ENCODE data around the gene ONECUT2.

DNA sequence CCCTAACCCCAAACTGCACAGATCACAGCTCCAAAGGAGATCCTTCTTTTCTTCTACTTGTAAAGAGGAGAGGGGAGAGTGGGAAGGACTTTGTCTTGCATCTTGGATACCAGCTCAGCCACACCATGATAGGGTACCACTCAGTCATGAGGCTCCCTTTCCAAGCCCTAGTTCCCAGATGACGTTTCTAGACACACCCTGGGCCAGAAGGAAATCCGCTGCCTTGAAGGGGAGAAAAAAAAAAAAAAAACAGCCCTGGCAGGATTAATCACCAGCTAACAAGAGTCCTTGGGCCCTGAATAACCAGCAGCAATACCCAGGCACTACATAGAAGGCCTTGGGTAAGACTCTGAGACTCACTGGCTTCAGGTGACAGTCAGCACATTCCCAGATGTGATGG lies 45.9 kb upstream of the ONECUT2 start:
- TF ChIP-seq RBFOX2 (IDR thresholded peaks at IDR 0.05; ENCODE audit: low read depth, low read length) (no peak), ZNF347 (CRISPR knock-in tag; IDR thresholded peaks at IDR 0.05; ENCODE audit: low read depth) (no peak), ETV1 (tag; conservative IDR thresholded peaks at IDR 0.05; ENCODE audit: low read depth) (no peak), CHD4 (IDR thresholded peaks at IDR 0.05; ENCODE audit: insufficient read depth, insufficient replicate concordance, low read depth, low read length, poor library complexity, severe bottlenecking) (no peak), HOXB6 (CRISPR knock-in tag; IDR thresholded peaks at IDR 0.05; ENCODE audit: borderline replicate concordance) (no peak), EZH2 (IDR thresholded peaks at IDR 0.05; ENCODE audit: borderline replicate concordance, low read depth, low read length) (no peak), HCFC1 (IDR thresholded peaks at IDR 0.05; ENCODE audit: low read depth, low read length) (no peak), YY1 (IDR thresholded peaks at IDR 0.05; ENCODE audit: borderline replicate concordance in 1 of 3, control insufficient read depth in 1 of 3, extremely low read depth in 1 of 3, insufficient read depth in 3 of 3, insufficient read length in 1 of 3, insufficient replicate concordance in 2 of 3, low read depth in 1 of 3, low read length in 2 of 3) (no peak), POLR2A (conservative IDR thresholded peaks at IDR 0.05) (no peak), HNRNPK (IDR thresholded peaks at IDR 0.05; ENCODE audit: low read depth, low read length, poor library complexity, severe bottlenecking) (no peak), CBX8 (IDR thresholded peaks at IDR 0.05; ENCODE audit: borderline replicate concordance, extremely low read depth, low read depth, low read length, poor library complexity, severe bottlenecking) (no peak)
- TF ChIP-seq, protein P1, sequence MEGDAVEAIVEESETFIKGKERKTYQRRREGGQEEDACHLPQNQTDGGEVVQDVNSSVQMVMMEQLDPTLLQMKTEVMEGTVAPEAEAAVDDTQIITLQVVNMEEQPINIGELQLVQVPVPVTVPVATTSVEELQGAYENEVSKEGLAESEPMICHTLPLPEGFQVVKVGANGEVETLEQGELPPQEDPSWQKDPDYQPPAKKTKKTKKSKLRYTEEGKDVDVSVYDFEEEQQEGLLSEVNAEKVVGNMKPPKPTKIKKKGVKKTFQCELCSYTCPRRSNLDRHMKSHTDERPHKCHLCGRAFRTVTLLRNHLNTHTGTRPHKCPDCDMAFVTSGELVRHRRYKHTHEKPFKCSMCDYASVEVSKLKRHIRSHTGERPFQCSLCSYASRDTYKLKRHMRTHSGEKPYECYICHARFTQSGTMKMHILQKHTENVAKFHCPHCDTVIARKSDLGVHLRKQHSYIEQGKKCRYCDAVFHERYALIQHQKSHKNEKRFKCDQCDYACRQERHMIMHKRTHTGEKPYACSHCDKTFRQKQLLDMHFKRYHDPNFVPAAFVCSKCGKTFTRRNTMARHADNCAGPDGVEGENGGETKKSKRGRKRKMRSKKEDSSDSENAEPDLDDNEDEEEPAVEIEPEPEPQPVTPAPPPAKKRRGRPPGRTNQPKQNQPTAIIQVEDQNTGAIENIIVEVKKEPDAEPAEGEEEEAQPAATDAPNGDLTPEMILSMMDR (IDR thresholded peaks at IDR 0.05 in 2 of 3, conservative IDR thresholded peaks at IDR 0.05 in 1 of 3; ENCODE audit: insufficient read depth in 2 of 3, low read depth in 1 of 3, low read length in 3 of 3): no peak
- TF ChIP-seq, protein P2, sequence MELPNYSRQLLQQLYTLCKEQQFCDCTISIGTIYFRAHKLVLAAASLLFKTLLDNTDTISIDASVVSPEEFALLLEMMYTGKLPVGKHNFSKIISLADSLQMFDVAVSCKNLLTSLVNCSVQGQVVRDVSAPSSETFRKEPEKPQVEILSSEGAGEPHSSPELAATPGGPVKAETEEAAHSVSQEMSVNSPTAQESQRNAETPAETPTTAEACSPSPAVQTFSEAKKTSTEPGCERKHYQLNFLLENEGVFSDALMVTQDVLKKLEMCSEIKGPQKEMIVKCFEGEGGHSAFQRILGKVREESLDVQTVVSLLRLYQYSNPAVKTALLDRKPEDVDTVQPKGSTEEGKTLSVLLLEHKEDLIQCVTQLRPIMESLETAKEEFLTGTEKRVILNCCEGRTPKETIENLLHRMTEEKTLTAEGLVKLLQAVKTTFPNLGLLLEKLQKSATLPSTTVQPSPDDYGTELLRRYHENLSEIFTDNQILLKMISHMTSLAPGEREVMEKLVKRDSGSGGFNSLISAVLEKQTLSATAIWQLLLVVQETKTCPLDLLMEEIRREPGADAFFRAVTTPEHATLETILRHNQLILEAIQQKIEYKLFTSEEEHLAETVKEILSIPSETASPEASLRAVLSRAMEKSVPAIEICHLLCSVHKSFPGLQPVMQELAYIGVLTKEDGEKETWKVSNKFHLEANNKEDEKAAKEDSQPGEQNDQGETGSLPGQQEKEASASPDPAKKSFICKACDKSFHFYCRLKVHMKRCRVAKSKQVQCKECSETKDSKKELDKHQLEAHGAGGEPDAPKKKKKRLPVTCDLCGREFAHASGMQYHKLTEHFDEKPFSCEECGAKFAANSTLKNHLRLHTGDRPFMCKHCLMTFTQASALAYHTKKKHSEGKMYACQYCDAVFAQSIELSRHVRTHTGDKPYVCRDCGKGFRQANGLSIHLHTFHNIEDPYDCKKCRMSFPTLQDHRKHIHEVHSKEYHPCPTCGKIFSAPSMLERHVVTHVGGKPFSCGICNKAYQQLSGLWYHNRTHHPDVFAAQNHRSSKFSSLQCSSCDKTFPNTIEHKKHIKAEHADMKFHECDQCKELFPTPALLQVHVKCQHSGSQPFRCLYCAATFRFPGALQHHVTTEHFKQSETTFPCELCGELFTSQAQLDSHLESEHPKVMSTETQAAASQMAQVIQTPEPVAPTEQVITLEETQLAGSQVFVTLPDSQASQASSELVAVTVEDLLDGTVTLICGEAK (IDR thresholded peaks at IDR 0.05): no peak
- TF ChIP-seq, protein P2 (CRISPR knock-in tag; IDR thresholded peaks at IDR 0.05): no peak
- TF ChIP-seq, protein P3, sequence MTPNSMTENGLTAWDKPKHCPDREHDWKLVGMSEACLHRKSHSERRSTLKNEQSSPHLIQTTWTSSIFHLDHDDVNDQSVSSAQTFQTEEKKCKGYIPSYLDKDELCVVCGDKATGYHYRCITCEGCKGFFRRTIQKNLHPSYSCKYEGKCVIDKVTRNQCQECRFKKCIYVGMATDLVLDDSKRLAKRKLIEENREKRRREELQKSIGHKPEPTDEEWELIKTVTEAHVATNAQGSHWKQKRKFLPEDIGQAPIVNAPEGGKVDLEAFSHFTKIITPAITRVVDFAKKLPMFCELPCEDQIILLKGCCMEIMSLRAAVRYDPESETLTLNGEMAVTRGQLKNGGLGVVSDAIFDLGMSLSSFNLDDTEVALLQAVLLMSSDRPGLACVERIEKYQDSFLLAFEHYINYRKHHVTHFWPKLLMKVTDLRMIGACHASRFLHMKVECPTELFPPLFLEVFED (CRISPR knock-in tag; conservative IDR thresholded peaks at IDR 0.05): no peak
